ENCODE data around the gene PHLDB2. TPM values are rescaled to one million over a fixed set of nuclear protein-coding genes. Genes with fewer than 3 reads are reported as not detected.

Gene PHLDB2
- total RNA-seq, 2 donors from 2014 or later, result 25.9 to 26.4 TPM

DNA sequence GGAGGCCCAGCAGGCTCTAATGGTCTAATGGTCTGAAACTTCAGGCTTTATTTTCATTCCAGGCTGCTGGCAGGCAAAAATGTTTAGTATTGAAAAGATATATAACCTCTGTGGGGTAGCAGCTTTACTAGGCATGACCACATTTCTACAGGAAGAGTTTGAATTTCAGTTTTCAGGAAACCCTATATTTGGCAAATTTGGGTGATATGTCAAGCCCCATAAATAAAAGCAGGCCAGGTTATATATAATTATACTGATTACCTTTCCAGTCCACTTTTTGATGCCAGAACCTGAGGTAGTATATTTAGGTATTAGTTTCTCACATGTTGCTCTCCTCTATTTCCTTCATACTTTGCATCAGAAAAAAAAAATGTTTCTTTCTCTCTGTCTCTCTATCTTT, 37.2 kb upstream of the PHLDB2 start:
- DNase-seq (no peak), ATAC-seq (no peak)
- H3K27me3 ChIP-seq, result no peaks in the 10 kb centered on the region
- intact Hi-C loops (cut with DNase I), result no loop called here
- no peaks in the 10 kb centered on the region for H3K9me3 ChIP-seq
- no peak for TF ChIP-seq POLR2A (IDR thresholded peaks at IDR 0.05)
- TF ChIP-seq, protein P1, sequence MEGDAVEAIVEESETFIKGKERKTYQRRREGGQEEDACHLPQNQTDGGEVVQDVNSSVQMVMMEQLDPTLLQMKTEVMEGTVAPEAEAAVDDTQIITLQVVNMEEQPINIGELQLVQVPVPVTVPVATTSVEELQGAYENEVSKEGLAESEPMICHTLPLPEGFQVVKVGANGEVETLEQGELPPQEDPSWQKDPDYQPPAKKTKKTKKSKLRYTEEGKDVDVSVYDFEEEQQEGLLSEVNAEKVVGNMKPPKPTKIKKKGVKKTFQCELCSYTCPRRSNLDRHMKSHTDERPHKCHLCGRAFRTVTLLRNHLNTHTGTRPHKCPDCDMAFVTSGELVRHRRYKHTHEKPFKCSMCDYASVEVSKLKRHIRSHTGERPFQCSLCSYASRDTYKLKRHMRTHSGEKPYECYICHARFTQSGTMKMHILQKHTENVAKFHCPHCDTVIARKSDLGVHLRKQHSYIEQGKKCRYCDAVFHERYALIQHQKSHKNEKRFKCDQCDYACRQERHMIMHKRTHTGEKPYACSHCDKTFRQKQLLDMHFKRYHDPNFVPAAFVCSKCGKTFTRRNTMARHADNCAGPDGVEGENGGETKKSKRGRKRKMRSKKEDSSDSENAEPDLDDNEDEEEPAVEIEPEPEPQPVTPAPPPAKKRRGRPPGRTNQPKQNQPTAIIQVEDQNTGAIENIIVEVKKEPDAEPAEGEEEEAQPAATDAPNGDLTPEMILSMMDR (IDR thresholded peaks at IDR 0.05), result no peak
- no peak overlapping the region for H3K4me3 ChIP-seq
- no peaks in the 10 kb centered on the region for H3K36me3 ChIP-seq (replicated peaks in 1 of 2; ENCODE audit: insufficient read depth in 1 of 2, low read depth in 2 of 2)
- no peaks in the 10 kb centered on the region for H3K4me1 ChIP-seq
- H3K27ac ChIP-seq, result no peak overlapping the region

DNA sequence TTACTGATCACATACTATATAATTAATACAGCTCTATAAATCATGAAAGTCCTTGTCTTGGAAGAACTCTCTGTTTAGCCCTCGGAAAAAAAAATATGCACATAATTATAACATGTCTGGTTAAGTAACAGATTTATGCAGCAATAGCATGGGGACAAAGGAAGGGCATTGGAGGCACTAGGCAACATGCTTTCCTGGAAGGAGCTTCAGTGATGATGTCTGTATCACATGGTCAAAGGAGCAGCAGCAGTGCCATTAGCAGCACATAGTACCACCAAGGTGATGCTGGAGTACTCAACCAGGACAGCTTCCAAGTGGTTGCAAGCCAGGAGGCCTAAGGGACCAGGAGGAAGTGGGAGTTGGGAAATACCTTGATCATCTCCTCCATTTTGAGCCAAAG, 36.3 kb upstream of the PHLDB2 start:
- ATAC-seq, result no peak
- TF ChIP-seq POLR2A (IDR thresholded peaks at IDR 0.05), result no peak
- TF ChIP-seq, protein P1 (IDR thresholded peaks at IDR 0.05), result no peak
- no peak for DNase-seq
- no peak overlapping the region for H3K27ac ChIP-seq
- no peaks in the 10 kb centered on the region for H3K36me3 ChIP-seq (replicated peaks in 1 of 2; ENCODE audit: insufficient read depth in 1 of 2, low read depth in 2 of 2)
- no peak overlapping the region for H3K4me3 ChIP-seq
- H3K27me3 ChIP-seq, result no peaks in the 10 kb centered on the region
- H3K4me1 ChIP-seq, result no peaks in the 10 kb centered on the region
- H3K9me3 ChIP-seq, result no peaks in the 10 kb centered on the region
- intact Hi-C loops (cut with DNase I), result no loop called here
- 96 to 97% methylated on average over 1 of the region's 1 CpG for WGBS, 2 donors

- TF ChIP-seq POLR2A (IDR thresholded peaks at IDR 0.05), result no peak
- TF ChIP-seq, protein P1 (IDR thresholded peaks at IDR 0.05), result no peak
- intact Hi-C loops (cut with DNase I), result no loop called here
- no peak overlapping the region for H3K27ac ChIP-seq
- no peaks in the 10 kb centered on the region for H3K4me1 ChIP-seq
- WGBS, 2 donors, result 90 to 93% methylated on average over 4 of the region's 4 CpGs
- H3K9me3 ChIP-seq, result no peaks in the 10 kb centered on the region
- H3K4me3 ChIP-seq, result no peak overlapping the region
- DNase-seq (no peak), ATAC-seq (no peak)
- no peaks in the 10 kb centered on the region for H3K27me3 ChIP-seq
- H3K36me3 ChIP-seq (replicated peaks in 1 of 2; ENCODE audit: insufficient read depth in 1 of 2, low read depth in 2 of 2), result no peaks in the 10 kb centered on the region
Observed at GRCh38 chr3:111823341-111823855, 35.7 kb upstream of the PHLDB2 start.

DNA sequence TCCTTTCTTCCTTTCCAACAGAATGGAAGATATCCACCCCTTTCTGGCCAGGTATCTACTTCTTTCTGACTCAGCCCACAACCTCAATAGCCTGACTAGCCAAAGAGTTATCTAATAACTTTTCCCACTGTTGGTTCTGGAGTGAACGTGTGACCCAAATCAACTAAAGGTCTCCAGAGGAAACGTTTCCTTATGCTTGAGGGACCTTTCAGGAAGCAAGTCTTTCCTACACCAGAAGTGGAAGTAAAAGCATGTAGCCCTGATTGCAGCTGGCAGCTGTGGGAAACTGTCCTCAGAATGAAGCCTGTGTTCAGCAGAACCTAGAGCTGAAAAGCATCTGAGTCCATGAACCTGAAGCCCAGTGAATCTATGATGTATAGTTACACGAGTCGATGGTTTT, 34.7 kb upstream of the PHLDB2 start:
- 54 to 55% methylated on average over 4 of the region's 4 CpGs for WGBS, 2 donors
- Histone ChIP-seq H3K36me3 (replicated peaks in 1 of 2; ENCODE audit: insufficient read depth in 1 of 2, low read depth in 2 of 2) (no peaks in the 10 kb centered on the region), H3K27me3 (no peaks in the 10 kb centered on the region), H3K4me3 (no peak overlapping the region), H3K27ac (no peak overlapping the region), H3K4me1 (no peaks in the 10 kb centered on the region), H3K9me3 (no peaks in the 10 kb centered on the region)
- intact Hi-C loops (cut with DNase I), result no loop called here
- ATAC-seq (no peak), DNase-seq (no peak)
- TF ChIP-seq, protein P1 (IDR thresholded peaks at IDR 0.05), result no peak
- TF ChIP-seq POLR2A (IDR thresholded peaks at IDR 0.05), result no peak

DNA sequence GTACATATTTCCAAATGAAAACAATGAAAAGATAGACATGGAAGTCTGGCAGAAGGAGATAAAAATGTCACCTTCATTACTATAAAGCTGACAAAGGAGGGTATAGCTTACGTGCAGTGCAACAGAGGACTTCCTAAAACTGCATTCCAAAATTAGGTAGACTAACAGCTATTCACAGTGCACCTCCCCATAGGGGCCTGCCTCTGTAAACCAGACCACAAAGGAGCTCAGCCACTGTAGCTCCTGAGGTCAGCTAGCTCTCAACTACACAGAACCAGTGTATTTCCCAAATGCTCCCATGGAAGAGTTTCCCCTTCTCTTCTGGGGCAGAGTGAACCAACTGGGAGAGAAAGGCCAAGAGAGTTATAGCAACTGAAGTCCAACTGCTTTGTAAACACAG, 31.2 kb upstream of the PHLDB2 start:
- DNase-seq, result no peak
- Histone ChIP-seq H3K27ac (no peak overlapping the region), H3K4me3 (no peak overlapping the region), H3K4me1 (no peaks in the 10 kb centered on the region), H3K36me3 (replicated peaks in 1 of 2; ENCODE audit: insufficient read depth in 1 of 2, low read depth in 2 of 2) (no peaks in the 10 kb centered on the region), H3K27me3 (no peaks in the 10 kb centered on the region), H3K9me3 (no peaks in the 10 kb centered on the region)
- 78 to 89% methylated on average over 1 of the region's 1 CpG for whole genome bisulfite sequencing, 2 donors
- intact Hi-C loops (cut with DNase I), result no loop called here
- TF ChIP-seq, protein P1 (IDR thresholded peaks at IDR 0.05), result no peak
- no peak for TF ChIP-seq POLR2A (IDR thresholded peaks at IDR 0.05)
- no peak for ATAC-seq

Data from body of pancreas (tissue), 4 donors.